OCI-LY7 (cell line): ENCODE results near the gene CORO2B.

Experiments used
- CTCF ChIP-seq: fragments of 200-600 bp; sonication (generic); conservative IDR thresholded peaks from 2 replicates; pipeline ENCODE4 v1.5.1; 2014; ENCODE audit warnings: mild to moderate bottlenecking, antibody characterized with exemption, low read length, moderate library complexity, mixed read lengths
- EZH2phosphoT487 ChIP-seq: fragments of 200-600 bp; sonication (generic); IDR thresholded peaks from 2 replicates; pipeline ENCODE4 v1.6.1; 2018; ENCODE audit warnings: low read depth, borderline replicate concordance, mild to moderate bottlenecking, mixed run types, antibody characterized with exemption, low read length, moderate library complexity, mixed read lengths

DNA sequence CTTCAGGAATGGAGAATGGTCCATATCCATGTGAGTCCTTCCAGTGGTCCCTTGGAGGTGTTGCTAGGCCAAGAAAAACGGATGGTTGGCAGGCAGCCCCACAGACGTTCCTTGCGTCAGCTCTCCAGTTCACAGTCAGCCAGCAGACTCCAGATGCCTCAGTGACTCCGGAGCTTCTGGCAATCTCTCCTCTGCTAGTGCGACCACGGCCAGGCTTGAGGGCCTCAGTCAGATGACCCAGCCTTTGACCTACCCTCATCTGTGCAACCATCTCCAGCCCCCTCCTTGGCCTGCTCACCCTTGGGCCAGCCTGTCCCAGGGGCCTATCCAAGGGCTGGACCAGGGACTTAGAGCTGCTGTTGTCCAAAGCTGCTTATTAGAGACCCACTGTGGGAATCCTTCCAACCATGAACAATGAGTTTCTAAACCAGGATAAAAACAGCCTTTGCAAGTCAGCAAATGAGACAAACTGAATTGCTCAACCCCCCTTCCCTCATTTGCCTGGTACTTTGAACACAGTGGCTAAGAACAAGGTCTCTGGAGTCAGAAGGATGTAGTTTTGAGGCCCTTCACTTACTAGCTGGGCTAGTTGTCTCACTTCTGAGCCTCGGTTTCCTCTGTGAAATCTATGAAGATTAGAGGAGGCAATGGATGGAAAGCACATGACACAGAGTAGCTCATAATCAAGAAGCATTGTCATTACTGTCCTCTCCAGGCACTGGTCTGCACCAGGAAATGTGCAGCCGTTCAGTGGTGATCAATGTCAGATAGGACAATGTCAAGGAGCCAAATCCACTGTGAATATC lies 197.1 kb downstream of the CORO2B start:
- TF ChIP-seq CTCF: no peak
- no peak for TF ChIP-seq EZH2phosphoT487
